Measurements from ENCODE around the gene NFKBIZ.

Gene NFKBIZ

GRCh38 chr3:101848754-101849713 is at the start of gene NFKBIZ:
TSS of gene NFKBIZ (plus strand) at chr3:101849514. CDS start at chr3:101849629, 115 bp downstream.
- DNase-seq (ENCODE audit: low read depth, low spot score): no peak
- no peak for TF ChIP-seq EZH2 (IDR thresholded peaks at IDR 0.05)
- TF ChIP-seq FOXP2 (optimal IDR thresholded peaks at IDR 0.05; ENCODE audit: control extremely low read depth, extremely low read length, insufficient read depth): no peak
- TF ChIP-seq POLR2AphosphoS5 (IDR thresholded peaks at IDR 0.05; ENCODE audit: borderline replicate concordance, low read depth, low read length): no peak
- Histone ChIP-seq H3K9ac (ENCODE audit: insufficient read length) (peak within 1 kb of the TSS; percentile 63), H3K36me3 (ENCODE audit: insufficient read depth, low read length) (no peaks in the 10 kb centered on the region), H3K9me3 (ENCODE audit: low read depth, low read length) (no peaks in the 10 kb centered on the region), H3K27ac (peak within 1 kb of the TSS; percentile 20; the same call in 1 of the 2 replicates), H3K4me3 (peak within 1 kb of the TSS; percentile 83)

GRCh38 chr3:101801174-101801573 is 48.1 kb upstream of the NFKBIZ start:
- Histone ChIP-seq H3K9ac (ENCODE audit: insufficient read length) (no peak overlapping the region), H3K9me3 (ENCODE audit: low read depth, low read length) (no peaks in the 10 kb centered on the region), H3K27ac (no peak overlapping the region), H3K36me3 (ENCODE audit: insufficient read depth, low read length) (peaks cover 26% of the 10 kb centered on the region), H3K4me3 (no peak overlapping the region)
- TF ChIP-seq POLR2AphosphoS5 (IDR thresholded peaks at IDR 0.05; ENCODE audit: borderline replicate concordance, low read depth, low read length) (no peak), FOXP2 (optimal IDR thresholded peaks at IDR 0.05; ENCODE audit: control extremely low read depth, extremely low read length, insufficient read depth) (no peak), EZH2 (IDR thresholded peaks at IDR 0.05) (no peak)
- DNase-seq (ENCODE audit: low read depth, low spot score): no peak

- Histone ChIP-seq H3K4me3 (no peak overlapping the region), H3K9me3 (ENCODE audit: low read depth, low read length) (no peaks in the 10 kb centered on the region), H3K27ac (no peak overlapping the region), H3K9ac (ENCODE audit: insufficient read length) (no peak overlapping the region), H3K36me3 (ENCODE audit: insufficient read depth, low read length) (peaks cover 18% of the 10 kb centered on the region)
- no peak for DNase-seq (ENCODE audit: low read depth, low spot score)
- TF ChIP-seq POLR2AphosphoS5 (IDR thresholded peaks at IDR 0.05; ENCODE audit: borderline replicate concordance, low read depth, low read length) (no peak), EZH2 (IDR thresholded peaks at IDR 0.05) (no peak), FOXP2 (optimal IDR thresholded peaks at IDR 0.05; ENCODE audit: control extremely low read depth, extremely low read length, insufficient read depth) (no peak)
Measured at GRCh38 chr3:101802179-101802578, 47.1 kb upstream of the NFKBIZ start.

GRCh38 chr3:101803173-101803782 is 46.0 kb upstream of the NFKBIZ start:
- peak; percentile 70 for DNase-seq (ENCODE audit: low read depth, low spot score)
- Histone ChIP-seq H3K9me3 (ENCODE audit: low read depth, low read length) (no peaks in the 10 kb centered on the region), H3K27ac (no peak overlapping the region), H3K36me3 (ENCODE audit: insufficient read depth, low read length) (peaks cover 15% of the 10 kb centered on the region), H3K9ac (ENCODE audit: insufficient read length) (no peak overlapping the region), H3K4me3 (no peak overlapping the region)
- TF ChIP-seq FOXP2 (optimal IDR thresholded peaks at IDR 0.05; ENCODE audit: control extremely low read depth, extremely low read length, insufficient read depth) (peak; percentile 59), EZH2 (IDR thresholded peaks at IDR 0.05) (no peak)

GRCh38 chr3:101803939-101804338 is 45.4 kb upstream of the NFKBIZ start:
- peaks cover 15% of the 10 kb centered on the region; the same call in 1 of the 2 replicates for H3K36me3 ChIP-seq (ENCODE audit: insufficient read depth, low read length)
- no peak overlapping the region for H3K9ac ChIP-seq (ENCODE audit: insufficient read length)
- no peak for TF ChIP-seq EZH2 (IDR thresholded peaks at IDR 0.05)

GRCh38 chr3:101806491-101806890 is 42.8 kb upstream of the NFKBIZ start:
- no peak for TF ChIP-seq POLR2AphosphoS5 (IDR thresholded peaks at IDR 0.05; ENCODE audit: borderline replicate concordance, low read depth, low read length)
- TF ChIP-seq EZH2 (IDR thresholded peaks at IDR 0.05): no peak
- no peak for TF ChIP-seq FOXP2 (optimal IDR thresholded peaks at IDR 0.05; ENCODE audit: control extremely low read depth, extremely low read length, insufficient read depth)
- Histone ChIP-seq H3K4me3 (no peak overlapping the region), H3K27ac (no peak overlapping the region), H3K9me3 (ENCODE audit: low read depth, low read length) (no peaks in the 10 kb centered on the region), H3K9ac (ENCODE audit: insufficient read length) (peak overlapping the region; percentile 11), H3K36me3 (ENCODE audit: insufficient read depth, low read length) (peaks cover 11% of the 10 kb centered on the region; the same call in 1 of the 2 replicates)
- DNase-seq (ENCODE audit: low read depth, low spot score): no peak

More at GRCh38 chr3:101803939-101804338, 45.4 kb upstream of the NFKBIZ start:
- Histone ChIP-seq H3K9me3 (ENCODE audit: low read depth, low read length) (no peaks in the 10 kb centered on the region), H3K27ac (no peak overlapping the region), H3K4me3 (no peak overlapping the region)
- no peak for DNase-seq (ENCODE audit: low read depth, low spot score)

GRCh38 chr3:101807888-101808287 is 41.4 kb upstream of the NFKBIZ start:
- no peak overlapping the region for H3K4me3 ChIP-seq
- TF ChIP-seq FOXP2 (optimal IDR thresholded peaks at IDR 0.05; ENCODE audit: control extremely low read depth, extremely low read length, insufficient read depth) (no peak), POLR2AphosphoS5 (IDR thresholded peaks at IDR 0.05; ENCODE audit: borderline replicate concordance, low read depth, low read length) (no peak), EZH2 (IDR thresholded peaks at IDR 0.05) (no peak)
- H3K9ac ChIP-seq (ENCODE audit: insufficient read length): no peak overlapping the region
- H3K36me3 ChIP-seq (ENCODE audit: insufficient read depth, low read length): peaks cover 8% of the 10 kb centered on the region; the same call in 1 of the 2 replicates
- no peaks in the 10 kb centered on the region for H3K9me3 ChIP-seq (ENCODE audit: low read depth, low read length)
- DNase-seq (ENCODE audit: low read depth, low spot score): no peak
- H3K27ac ChIP-seq: no peak overlapping the region

- no peak for TF ChIP-seq FOXP2 (optimal IDR thresholded peaks at IDR 0.05; ENCODE audit: control extremely low read depth, extremely low read length, insufficient read depth)
- no peak; the same call in 1 of the 2 replicates for TF ChIP-seq POLR2AphosphoS5 (IDR thresholded peaks at IDR 0.05; ENCODE audit: borderline replicate concordance, low read depth, low read length)
- TF ChIP-seq EZH2 (IDR thresholded peaks at IDR 0.05): no peak
- Histone ChIP-seq H3K4me3 (peak overlapping the region; percentile 5; the same call in 1 of the 2 replicates), H3K9ac (ENCODE audit: insufficient read length) (peak overlapping the region; percentile 16), H3K27ac (peak overlapping the region; percentile 87), H3K36me3 (ENCODE audit: insufficient read depth, low read length) (no peaks in the 10 kb centered on the region), H3K9me3 (ENCODE audit: low read depth, low read length) (no peaks in the 10 kb centered on the region)
- DNase-seq (ENCODE audit: low read depth, low spot score): peak; percentile 72
Measured at GRCh38 chr3:101809178-101810021, 39.9 kb upstream of the NFKBIZ start.
